Kidney glomerular epithelial cell (primary cell): ENCODE results near the gene U2SURP.

Experiments
- DNase-seq: peaks from one replicate; lab custom pipeline; 2025; lab: John Stamatoyannopoulos, UW

Gene U2SURP

GRCh38 chr3:143001369-143002082 lies at the start of gene U2SURP:
U2SURP (plus strand) TSS chr3:143001570; CDS start chr3:143001629, 59 bp downstream.
- DNase-seq: peak; percentile 98

GRCh38 chr3:142951794-142952193 lies 49.6 kb upstream of the U2SURP start:
- DNase-seq: no peak

DNA sequence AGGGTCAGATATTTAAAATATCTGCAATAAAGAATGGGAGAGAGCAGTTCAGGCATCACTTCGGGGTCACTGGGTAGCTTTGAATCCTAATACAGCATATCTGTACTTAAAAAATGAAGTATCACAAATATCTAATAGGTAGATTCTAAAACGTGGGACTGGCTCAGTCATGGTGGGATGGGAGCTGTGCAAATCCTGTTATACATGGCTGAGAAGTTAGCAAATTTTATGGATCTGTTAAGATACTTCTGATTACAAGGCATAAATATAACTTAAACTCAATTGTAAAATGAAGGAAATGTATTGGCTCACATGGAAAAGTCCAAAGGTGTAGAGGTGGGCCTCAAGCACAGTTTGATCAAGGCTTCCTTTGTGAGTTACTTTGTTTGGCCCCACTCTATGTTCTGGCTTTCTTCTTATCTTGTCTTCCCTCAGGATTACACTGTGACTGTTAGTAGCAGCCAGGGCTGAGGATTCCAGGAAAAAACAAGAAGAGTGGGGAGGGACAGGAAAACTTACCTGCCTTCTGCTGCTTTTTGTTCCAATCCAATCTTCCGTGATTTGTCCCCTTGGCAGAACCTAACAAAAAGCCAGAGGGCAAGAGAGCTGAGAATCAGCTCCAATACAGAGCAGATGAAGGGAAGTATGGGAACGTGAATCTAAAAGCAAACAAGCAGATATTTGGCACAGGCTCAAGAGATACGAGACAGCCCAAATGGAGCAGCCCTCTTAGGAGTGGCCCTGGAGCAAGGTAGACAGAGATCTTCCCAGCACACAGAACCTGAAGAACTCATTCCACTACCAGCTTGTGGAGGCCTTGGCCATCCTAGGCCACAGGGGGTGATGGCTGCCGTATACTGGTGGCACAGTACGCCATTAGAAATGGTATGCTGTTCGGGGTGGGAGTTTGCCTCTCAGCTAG lies 48.8 kb upstream of the U2SURP start:
- no peak for DNase-seq

- DNase-seq: no peak
Measured at GRCh38 chr3:142953443-142953842, 47.9 kb upstream of the U2SURP start.

DNA sequence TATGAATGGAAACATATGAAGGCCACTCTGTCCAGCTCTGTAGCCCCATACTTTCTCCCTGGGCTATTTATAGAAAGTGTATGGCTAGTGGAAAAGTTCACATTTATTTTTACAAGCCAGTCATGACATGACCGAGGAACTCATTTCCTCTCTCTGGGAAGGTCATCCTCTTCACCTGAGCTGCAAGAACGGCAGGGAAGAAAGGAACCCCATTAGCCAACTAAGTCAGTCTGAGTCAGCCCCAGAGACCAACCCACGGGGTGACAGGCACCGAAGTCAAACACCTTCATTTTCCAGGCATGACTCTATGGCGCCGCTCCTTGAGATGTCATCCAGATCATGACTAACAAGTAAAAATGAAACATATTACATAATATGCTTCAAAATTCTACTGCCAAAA lies 42.7 kb upstream of the U2SURP start:
- DNase-seq: peak; percentile 22

DNA sequence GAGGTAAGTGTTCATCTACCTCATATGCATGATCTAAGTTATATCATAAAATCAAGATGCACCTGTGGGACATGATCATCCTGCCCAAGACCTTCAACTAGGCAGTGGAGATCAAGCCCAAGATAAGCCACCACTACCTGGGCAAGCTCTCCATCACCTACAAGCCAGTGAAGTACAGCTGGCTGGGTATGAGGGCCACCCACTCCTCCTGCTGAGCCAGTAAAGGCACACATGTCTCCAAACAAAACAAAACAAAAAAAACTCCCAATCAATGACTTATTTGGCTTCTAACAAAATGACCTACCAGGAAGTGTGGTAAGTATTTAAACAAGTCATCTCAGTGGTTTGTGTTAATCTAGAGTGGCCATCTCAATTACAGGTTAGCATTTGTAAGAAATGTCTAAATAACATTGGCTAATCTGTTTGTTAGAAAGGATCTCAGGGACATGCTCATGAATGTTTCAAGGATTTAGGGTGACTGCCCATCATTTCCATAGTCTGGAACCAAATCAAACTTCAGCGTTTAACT lies 41.0 kb upstream of the U2SURP start:
- no peak for DNase-seq

DNA sequence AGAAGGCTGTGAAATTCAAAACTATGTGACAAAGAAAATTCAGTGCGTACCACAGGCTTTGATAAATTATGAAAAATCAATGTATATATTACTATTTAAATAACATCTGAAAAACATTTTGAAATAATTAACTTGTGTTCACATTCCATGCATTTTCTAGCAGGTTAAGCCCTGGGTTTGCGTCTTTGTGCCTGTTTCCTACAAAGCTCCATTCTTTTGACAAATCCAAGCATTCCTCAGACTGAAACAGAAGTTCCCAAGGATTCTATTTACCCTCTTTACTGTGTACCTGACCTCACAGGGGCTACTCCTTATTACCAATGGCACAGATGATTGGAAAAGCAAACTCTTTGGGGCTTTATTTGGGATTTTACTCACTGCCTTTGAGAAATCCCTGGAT lies 39.8 kb upstream of the U2SURP start:
- no peak for DNase-seq

DNA sequence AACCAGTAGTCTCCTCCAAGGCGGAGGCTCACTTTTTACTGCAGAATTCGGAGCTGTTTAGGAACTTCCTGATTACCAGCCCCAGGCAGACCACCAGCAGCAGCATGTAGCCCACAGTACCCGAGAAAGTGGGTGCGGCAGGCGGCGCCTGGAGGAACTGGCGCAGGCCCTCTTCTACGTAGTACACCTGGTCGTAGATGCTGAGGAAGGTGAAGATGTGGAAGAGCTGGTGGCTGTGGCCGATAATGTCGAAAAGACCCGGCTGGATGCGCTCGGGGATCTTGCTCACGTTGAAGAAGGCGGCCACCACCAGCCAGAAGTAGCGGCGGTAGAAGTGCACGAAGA lies 39.2 kb upstream of the U2SURP start:
- no peak for DNase-seq

DNA sequence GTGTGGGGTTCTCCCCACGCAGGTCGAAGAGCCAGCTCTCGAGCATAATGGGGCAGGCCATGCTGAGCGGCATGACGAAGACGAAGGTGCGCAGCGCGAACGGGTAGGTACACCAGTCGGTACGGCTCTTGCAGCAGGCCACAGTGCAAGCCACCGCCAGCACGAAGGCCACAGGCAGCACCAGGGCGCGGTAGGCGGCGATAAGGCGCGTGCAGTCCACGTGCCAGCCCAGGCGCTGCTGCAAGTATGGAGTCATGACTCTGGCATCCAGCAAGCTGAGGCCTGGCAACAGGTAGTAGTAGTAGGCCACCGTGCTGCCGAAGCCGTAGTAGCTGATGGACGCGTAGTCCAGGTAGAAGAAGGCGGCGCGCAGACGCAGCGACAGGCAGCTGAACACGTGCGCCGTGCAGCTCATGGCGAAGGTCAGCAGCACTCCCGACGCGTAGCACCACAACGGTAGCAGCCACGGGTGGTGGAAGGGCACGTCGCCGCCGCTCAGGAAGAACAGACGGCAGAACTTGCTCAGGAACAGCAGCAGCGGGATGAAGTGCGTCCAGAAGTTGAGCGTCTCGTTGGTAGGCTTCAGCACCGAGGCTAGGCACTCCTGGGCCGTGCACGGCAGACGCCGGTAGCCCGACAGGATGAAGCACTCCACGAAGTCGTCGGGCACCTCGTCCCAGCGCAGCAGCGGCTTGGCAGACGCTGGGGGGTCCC lies 38.7 kb upstream of the U2SURP start:
- DNase-seq: no peak

DNA sequence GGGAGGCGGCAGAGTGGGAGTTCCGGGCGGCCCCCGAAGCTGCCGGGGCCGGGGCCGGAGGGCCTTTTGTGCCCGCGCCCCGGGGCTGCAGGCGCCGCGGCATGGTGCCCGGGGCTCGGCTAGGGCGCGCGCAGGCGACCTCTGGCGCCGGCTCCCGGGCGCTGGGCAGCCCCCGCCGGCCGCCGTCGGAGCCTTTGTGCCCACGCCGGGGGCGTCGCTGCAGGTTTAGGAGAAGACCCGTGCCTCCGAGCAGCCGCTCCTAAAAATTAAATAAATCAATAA lies 38.2 kb upstream of the U2SURP start:
- DNase-seq: no peak

DNA sequence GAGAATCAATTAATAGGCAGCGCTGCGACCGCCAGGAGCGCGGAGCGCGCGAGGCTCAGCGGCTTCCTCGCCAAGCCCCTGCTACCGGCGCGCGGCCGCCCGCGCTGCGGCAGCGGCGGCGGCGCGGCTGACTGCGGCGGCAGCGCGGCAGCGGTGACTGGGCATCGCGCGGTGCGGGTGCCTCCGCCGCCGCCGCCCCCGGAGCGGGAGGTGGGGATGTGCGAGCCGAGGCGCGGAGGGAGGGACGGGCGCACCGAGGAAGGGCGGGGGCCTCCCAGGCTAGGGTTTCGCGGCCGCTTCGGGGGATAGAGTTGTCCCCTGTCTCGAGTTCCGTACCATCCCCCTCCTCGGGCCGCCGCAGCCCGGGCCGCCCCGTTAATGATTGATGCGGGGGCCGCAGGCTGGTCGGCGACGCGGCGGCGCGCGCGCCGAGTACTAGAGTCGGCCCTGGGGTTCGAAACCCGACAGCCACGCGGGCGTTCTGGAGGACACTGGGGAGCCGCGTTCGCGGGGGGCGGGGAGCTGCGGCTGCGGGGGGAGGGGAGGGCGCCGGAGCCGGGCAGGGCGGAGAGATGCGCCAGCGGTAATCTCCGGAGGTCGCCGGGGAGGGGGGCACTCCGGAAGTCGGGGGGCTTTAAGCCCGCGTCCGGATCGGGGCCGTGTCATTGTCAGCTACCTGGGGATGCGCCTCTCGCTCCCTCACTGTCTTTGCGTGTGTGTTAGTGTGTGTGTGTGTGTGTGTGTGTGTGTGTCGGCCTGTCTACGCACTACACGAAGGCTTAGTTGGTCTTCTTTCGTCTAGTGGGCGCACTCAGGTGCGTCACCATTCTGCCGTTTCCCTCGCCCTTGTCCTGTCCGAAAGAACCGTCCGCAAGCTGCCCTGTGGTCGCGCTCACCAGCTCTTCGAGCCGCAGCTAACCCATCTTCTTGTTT lies 37.6 kb upstream of the U2SURP start, which contains the start of gene PAQR9:
Gene PAQR9, minus strand, starts transcription at position 159 of the 933 bp plus-strand sequence. CDS start 338 bp downstream, outside the sequence.
- DNase-seq: no peak

DNA sequence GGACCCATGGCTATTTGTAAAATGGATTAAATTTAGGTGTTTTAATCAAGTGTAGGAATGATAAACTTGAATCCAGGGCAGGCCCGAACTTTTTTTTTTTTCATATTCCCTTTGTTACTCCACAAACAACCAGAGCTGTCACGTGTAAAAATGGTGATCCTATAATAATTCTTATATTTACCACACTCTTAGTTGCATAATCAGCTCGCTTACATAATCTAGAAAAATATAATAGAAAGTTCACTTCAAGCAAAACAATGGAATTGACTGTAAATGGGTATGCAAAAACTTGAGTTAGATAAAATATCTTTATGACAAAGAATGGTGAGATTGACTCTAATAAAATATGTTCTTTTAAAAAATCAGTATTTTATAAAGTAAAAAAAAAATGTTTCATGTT lies 35.8 kb upstream of the U2SURP start:
- no peak for DNase-seq

DNA sequence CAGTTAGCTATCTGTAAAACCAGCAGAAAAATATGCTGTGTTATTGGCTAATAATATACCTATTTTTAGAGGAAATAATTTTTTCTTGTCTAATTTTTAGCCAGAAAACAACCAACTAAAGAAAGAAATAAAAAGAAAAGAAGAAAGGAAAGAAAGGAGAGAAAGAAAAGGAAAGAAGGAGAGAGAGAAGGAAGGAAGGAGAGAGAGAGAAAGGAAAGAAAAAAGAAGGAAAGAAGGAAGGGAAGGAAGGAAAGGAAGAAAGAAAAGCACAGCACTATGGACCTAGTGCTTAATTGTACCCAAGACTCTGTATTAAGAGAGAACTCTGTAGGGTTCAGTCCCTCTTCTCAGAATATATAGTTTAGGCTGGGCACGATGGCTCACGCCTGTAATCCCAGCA lies 34.6 kb upstream of the U2SURP start:
- no peak for DNase-seq

- DNase-seq: no peak
Measured at GRCh38 chr3:142968319-142969025, 32.9 kb upstream of the U2SURP start.

DNA sequence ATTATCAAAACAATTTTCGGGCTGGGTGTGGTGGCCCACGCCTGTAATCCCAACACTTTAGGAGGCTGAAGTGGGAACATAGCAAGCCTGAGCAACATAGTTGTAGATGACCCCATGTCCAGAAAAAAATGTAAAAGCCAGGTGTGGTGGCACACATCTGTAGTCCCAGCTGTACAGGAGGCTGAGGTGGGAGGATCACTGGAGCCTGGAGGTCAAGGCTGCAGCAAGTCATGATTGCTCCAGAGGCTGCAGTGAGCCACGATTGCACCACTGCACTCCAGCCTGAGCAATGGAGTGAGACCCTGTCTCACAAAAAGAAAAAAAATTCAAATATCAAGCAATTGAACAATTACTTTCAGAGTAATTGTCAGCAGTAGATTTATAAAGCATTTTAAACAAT lies 29.9 kb upstream of the U2SURP start:
- no peak for DNase-seq

DNA sequence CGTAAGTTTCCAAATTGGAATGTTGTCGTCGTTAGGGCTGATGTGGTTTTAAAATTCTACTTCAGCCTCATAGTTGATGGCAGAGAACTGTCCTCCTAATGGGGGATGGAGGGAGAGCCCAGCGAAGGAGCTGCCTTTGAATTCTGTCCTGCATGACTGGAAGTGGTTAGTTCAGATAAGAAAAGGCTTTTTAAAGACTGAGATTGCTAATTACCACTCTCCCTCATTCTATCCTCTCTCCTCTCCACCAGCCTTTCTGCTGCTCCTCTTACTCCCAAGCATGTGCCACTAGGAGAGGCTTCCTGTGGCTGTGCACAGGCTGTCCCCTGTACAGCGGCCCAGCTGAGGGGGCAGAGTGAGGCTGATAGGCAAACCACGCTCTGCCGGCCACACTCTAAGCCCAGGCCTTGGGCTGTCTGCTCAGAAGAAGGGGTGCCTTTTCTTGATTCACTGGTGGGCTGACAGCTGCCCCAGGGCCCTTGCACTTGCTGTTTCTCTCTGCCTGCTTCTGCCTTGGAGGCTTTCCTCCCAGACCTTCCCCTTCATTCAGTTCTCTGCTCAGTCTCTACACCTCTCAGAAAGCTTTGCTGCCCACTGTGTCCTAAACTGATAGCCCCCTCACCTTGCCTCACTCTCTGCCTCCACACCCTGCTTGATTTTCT lies 29.1 kb upstream of the U2SURP start:
- DNase-seq: no peak

DNA sequence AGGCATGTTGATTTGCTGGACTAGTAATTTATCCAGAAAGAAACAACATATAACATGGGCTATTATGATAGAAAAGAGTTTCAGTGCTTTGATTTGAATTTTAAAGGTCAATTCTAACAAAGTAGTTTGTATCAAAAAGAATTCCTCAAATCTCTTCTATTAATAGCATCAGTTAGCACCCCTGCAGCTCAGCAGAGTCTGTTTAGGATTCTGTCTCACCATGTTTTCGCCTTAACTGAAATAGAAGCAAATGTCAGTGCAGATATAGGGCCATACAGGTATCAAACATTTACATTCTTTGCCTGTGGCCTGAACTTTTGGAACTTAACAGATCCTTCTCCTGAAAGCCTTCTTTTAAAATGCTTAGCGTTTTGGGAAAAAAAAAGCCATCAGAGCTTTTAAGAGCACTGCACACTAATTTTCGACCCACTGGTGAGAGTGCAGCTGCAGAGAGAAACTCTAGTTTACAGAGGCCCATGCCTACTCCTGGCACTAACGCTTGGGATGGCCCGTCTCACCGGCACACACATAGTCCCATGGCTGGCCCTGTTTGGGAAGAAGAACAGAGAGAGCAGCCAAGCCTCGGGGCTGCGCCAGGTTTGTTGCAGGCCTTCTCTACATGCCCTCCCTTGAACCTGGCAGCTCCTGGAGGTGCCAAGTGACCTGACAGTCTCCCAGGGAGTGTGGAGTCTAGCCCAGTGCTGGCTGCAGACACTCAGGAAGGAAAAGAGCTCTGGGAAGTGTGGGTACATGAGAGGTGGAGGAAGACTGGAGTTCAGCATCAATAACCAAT lies 28.0 kb upstream of the U2SURP start:
- no peak for DNase-seq

DNA sequence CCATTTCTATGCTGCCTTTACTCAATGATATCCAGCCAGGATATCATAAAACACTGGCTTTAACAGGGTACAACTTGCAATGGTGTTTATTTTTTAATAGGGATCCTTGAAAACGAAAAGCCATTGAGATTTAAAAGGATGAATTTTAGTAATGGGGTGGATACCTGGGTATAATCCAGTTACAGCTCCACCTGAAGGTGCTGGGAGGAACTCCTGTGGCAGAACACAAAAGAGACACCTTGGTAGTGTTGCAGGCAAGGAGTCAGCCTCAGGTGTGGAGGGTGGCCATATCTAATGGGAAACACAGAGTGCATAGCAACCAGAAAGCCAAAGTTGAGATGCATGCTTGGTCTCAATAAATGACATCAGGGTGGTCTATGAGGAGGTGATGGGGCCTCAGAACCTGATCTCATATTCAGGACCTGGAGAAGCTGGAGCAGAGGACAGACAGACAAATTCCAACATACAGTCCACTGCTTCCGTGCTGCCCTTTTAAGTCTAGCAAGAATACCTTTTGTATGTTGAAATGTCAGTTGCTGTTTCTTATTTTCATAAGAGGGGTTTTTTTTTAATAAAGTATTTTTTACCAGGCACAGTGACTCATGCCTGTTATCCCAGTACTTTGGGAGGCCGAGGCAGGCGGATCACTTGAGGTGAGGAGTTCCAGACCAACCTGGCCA lies 25.9 kb upstream of the U2SURP start:
- DNase-seq: no peak
